ENCODE results near the gene FAM98A. TPM values are rescaled to one million over a fixed set of nuclear protein-coding genes. Genes with fewer than 3 reads are reported as not detected.
A peak's percentile ranks its signal among the peaks of the same experiment; 100 is the strongest.

The FAM98A gene
- total RNA-seq, 2 donors from 2014 or later: 20.1 to 97.3 TPM

DNA sequence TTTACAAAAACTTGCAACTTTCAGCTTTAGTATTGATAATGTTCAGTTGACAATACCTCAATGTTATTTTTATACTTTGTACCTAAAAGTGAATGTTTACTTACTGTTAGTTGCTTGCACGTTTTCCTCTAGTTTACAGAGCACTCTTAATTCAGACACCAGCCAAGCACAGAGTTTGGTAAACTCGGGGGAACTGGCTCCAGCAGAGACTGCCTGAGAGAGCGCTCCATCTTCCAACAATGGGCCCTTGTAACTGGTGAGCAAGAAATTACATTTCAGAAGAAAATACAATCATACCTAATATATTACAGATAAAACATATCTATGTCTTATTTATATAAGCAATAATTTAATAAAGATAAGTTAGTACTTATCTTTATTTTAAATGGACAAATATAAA is 3.7 kb downstream of the FAM98A start:
- Histone ChIP-seq H3K36me3 (replicated peaks in 1 of 2; ENCODE audit: insufficient read depth in 1 of 2, low read depth in 2 of 2) (peaks cover 0 to 2% of the 10 kb centered on the region in 2 donors), H3K9me3 (no peaks in the 10 kb centered on the region), H3K27ac (no peak overlapping the region), H3K4me3 (no peak overlapping the region), H3K27me3 (no peaks in the 10 kb centered on the region), H3K4me1 (peaks cover 25% of the 10 kb centered on the region)
- DNase-seq: no peak
- ATAC-seq: no peak
- TF ChIP-seq CTCF (IDR thresholded peaks at IDR 0.05) (no peak), POLR2A (IDR thresholded peaks at IDR 0.05) (no peak)
- WGBS, 2 donors: 39 to 45% methylated on average over 3 of the region's 3 CpGs
- intact Hi-C loops (cut with DNase I): loop anchor here (10.0 kb wide), 1 partner anchor 111 kb away; no protein-coding TSS in a partner anchor

- TF ChIP-seq CTCF (IDR thresholded peaks at IDR 0.05) (no peak), POLR2A (IDR thresholded peaks at IDR 0.05) (no peak)
- intact Hi-C loops (cut with DNase I): no loop called here
- Histone ChIP-seq H3K4me3 (no peak overlapping the region), H3K9me3 (no peaks in the 10 kb centered on the region), H3K36me3 (replicated peaks in 1 of 2; ENCODE audit: insufficient read depth in 1 of 2, low read depth in 2 of 2) (peaks cover 0 to 18% of the 10 kb centered on the region in 2 donors), H3K4me1 (peaks cover 7% of the 10 kb centered on the region), H3K27ac (peak overlapping the region in 1 of 4 donors; percentile 13), H3K27me3 (no peaks in the 10 kb centered on the region)
- ATAC-seq (no peak), DNase-seq (no peak)
- 18 to 24% methylated on average over 1 of the region's 1 CpG for WGBS, 2 donors
These were observed 9.7 kb downstream of the FAM98A start for GRCh38 chr2:33589444-33589843.

GRCh38 chr2:33588232-33588631 is 10.9 kb downstream of the FAM98A start:
- Histone ChIP-seq H3K27ac (no peak overlapping the region), H3K4me3 (no peak overlapping the region), H3K36me3 (replicated peaks in 1 of 2; ENCODE audit: insufficient read depth in 1 of 2, low read depth in 2 of 2) (peaks cover 0 to 18% of the 10 kb centered on the region in 2 donors), H3K9me3 (no peaks in the 10 kb centered on the region), H3K27me3 (no peaks in the 10 kb centered on the region), H3K4me1 (peaks cover under 1% of the 10 kb centered on the region)
- ATAC-seq (no peak), DNase-seq (no peak)
- WGBS, 2 donors: 63 to 66% methylated on average over 2 of the region's 2 CpGs
- no peak for TF ChIP-seq CTCF (IDR thresholded peaks at IDR 0.05)
- intact Hi-C loops (cut with DNase I): no loop called here

GRCh38 chr2:33586766-33587165 is 12.3 kb downstream of the FAM98A start:
- ATAC-seq (no peak), DNase-seq (no peak)
- H3K4me1 ChIP-seq: no peaks in the 10 kb centered on the region
- H3K9me3 ChIP-seq: no peaks in the 10 kb centered on the region
- no peaks in the 10 kb centered on the region for H3K27me3 ChIP-seq
- no peak overlapping the region for H3K27ac ChIP-seq
- intact Hi-C loops (cut with DNase I): no loop called here
- H3K36me3 ChIP-seq (replicated peaks in 1 of 2; ENCODE audit: insufficient read depth in 1 of 2, low read depth in 2 of 2): peaks cover 0 to 18% of the 10 kb centered on the region in 2 donors
- TF ChIP-seq POLR2A (IDR thresholded peaks at IDR 0.05) (no peak), CTCF (IDR thresholded peaks at IDR 0.05) (no peak)
- WGBS, 2 donors: 56 to 64% methylated on average over 2 of the region's 2 CpGs
- no peak overlapping the region for H3K4me3 ChIP-seq

- 33 to 34% methylated on average over 2 of the region's 2 CpGs for WGBS, 2 donors
- Histone ChIP-seq H3K4me3 (no peak overlapping the region), H3K27me3 (no peaks in the 10 kb centered on the region), H3K9me3 (no peaks in the 10 kb centered on the region), H3K4me1 (peaks cover 2% of the 10 kb centered on the region), H3K36me3 (replicated peaks in 1 of 2; ENCODE audit: insufficient read depth in 1 of 2, low read depth in 2 of 2) (peaks cover 0 to 15% of the 10 kb centered on the region in 2 donors), H3K27ac (no peak overlapping the region)
- intact Hi-C loops (cut with DNase I): no loop called here
- DNase-seq: peak in 3 of 4 donors; percentile 27 to 43 (median 34)
- ATAC-seq: no peak
- TF ChIP-seq POLR2A (IDR thresholded peaks at IDR 0.05) (no peak), CTCF (IDR thresholded peaks at IDR 0.05) (peak; percentile 41 to 90 (median 77))
These were observed 15.7 kb downstream of the FAM98A start for GRCh38 chr2:33583194-33583938.
